ENCODE results near the gene PRDM7. TPM values are rescaled to one million over a fixed set of nuclear protein-coding genes. Genes with fewer than 3 reads are reported as not detected.
"Not testable (repeated sequence)": the region's sequence is repeated elsewhere in the genome, so short reads cannot be mapped to it uniquely, and the experiment has no call there.

The PRDM7 gene
- total RNA-seq, 1 donor from 2014 or later: not detected

DNA sequence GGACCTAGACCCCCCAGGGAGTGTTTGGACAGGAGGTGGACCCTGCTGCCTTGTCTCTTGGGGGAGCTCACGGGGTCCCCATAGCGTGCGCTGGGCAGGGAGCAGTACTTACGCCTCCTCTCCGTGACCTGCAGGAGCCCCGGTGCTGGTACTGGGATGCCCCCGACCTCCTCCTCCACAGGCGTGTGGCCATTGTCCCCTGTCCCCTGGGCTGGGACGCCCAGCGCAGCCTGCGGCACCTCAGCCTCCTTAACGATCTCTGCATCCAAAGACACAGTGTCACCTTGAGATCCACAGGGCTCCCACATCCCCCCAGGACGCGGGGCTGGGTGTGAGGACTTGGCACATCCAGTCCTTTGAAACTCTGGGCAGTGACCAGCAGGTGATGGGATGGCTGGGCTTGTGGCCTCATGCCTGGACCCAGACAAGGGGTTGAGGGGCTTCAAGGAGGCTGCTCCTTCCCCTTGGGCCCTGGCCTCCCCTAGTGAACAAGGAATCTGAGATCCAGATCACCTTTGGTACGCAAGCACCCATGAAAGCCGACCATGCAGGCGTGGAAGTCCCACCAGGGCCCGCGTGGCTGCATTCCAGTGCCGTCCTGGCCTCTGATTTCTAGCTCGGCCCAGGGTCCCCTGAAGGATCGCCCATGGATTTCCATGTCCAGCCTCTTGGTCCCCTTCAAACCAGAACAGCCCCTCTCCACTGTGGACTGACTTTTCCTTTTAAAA is 67.8 kb downstream of the PRDM7 start:
- Mint-ChIP-seq H3K27ac (ENCODE audit: unreplicated experiment) (no peak overlapping the region), H3K4me3 (ENCODE audit: unreplicated experiment) (no peak overlapping the region), H3K4me1 (ENCODE audit: unreplicated experiment) (no peaks in the 10 kb centered on the region), H3K9me3 (ENCODE audit: unreplicated experiment) (no peaks in the 10 kb centered on the region), H3K27me3 (ENCODE audit: unreplicated experiment) (peaks cover 10% of the 10 kb centered on the region), H3K36me3 (ENCODE audit: low read depth, unreplicated experiment) (peaks cover 6% of the 10 kb centered on the region)
- TF ChIP-seq, protein P1, sequence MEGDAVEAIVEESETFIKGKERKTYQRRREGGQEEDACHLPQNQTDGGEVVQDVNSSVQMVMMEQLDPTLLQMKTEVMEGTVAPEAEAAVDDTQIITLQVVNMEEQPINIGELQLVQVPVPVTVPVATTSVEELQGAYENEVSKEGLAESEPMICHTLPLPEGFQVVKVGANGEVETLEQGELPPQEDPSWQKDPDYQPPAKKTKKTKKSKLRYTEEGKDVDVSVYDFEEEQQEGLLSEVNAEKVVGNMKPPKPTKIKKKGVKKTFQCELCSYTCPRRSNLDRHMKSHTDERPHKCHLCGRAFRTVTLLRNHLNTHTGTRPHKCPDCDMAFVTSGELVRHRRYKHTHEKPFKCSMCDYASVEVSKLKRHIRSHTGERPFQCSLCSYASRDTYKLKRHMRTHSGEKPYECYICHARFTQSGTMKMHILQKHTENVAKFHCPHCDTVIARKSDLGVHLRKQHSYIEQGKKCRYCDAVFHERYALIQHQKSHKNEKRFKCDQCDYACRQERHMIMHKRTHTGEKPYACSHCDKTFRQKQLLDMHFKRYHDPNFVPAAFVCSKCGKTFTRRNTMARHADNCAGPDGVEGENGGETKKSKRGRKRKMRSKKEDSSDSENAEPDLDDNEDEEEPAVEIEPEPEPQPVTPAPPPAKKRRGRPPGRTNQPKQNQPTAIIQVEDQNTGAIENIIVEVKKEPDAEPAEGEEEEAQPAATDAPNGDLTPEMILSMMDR (IDR thresholded peaks at IDR 0.05; ENCODE audit: unreplicated experiment): no peak
- no peak for DNase-seq (ENCODE audit: low spot score)

DNA sequence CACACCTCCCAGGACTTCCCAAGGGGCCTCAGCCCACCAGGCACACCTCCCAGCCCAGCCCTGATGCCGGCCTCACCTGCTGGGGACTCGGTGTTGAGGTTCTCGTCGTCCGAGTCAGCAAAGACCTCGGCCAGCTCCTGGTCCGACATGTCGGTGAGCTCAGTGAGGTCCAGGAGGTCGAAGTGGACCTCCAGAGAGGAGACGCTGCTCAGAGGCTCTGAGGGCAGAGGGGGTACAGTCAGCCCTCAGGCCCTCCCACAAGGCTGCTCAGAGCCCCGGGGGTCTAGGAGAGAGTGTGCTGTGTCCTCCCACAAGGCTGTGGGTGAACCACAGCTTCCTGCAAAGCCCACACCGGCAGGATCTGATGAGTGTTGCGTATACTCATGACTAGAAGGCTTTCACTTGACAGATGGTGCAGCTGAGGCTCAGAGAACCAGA is 68.4 kb downstream of the PRDM7 start:
- Mint-ChIP-seq H3K36me3 (ENCODE audit: low read depth, unreplicated experiment) (peaks cover 6% of the 10 kb centered on the region), H3K27ac (ENCODE audit: unreplicated experiment) (no peak overlapping the region), H3K4me1 (ENCODE audit: unreplicated experiment) (no peaks in the 10 kb centered on the region), H3K4me3 (ENCODE audit: unreplicated experiment) (no peak overlapping the region), H3K9me3 (ENCODE audit: unreplicated experiment) (no peaks in the 10 kb centered on the region), H3K27me3 (ENCODE audit: unreplicated experiment) (peaks cover 10% of the 10 kb centered on the region)
- no peak for DNase-seq (ENCODE audit: low spot score)
- TF ChIP-seq, protein P1 (IDR thresholded peaks at IDR 0.05; ENCODE audit: unreplicated experiment): no peak

DNA sequence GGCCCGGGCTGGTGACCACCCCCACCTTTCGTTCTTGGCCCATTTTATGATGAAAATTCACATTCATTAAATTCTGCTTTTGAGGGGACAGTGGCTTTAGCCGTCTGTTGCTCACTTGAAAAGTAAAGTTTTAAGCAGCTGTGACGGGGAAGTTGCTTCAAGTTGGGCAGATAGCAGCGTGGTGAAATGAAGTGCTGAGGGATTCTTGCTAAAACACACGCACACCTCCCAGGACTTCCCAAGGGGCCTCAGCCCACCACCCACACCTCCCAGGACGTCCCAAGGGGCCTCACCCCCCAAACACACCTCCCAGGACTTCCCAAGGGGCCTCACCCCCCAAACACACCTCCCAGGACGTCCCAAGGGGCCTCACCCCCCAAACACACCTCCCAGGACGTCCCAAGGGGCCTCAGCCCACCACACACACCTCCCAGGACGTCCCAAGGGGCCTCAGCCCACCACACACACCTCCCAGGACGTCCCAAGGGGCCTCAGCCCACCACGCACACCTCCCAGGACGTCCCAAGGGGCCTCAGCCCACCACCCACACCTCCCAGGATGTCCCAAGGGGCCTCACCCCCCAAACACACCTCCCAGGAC is 69.4 kb downstream of the PRDM7 start:
- not testable (repeated sequence) for H3K9me3 Mint-ChIP-seq (ENCODE audit: unreplicated experiment); H3K36me3 Mint-ChIP-seq (ENCODE audit: low read depth, unreplicated experiment); H3K4me1 Mint-ChIP-seq (ENCODE audit: unreplicated experiment); H3K4me3 Mint-ChIP-seq (ENCODE audit: unreplicated experiment); DNase-seq (ENCODE audit: low spot score); H3K27ac Mint-ChIP-seq (ENCODE audit: unreplicated experiment)
- peaks cover 10% of the 10 kb centered on the region for H3K27me3 Mint-ChIP-seq (ENCODE audit: unreplicated experiment)

DNA sequence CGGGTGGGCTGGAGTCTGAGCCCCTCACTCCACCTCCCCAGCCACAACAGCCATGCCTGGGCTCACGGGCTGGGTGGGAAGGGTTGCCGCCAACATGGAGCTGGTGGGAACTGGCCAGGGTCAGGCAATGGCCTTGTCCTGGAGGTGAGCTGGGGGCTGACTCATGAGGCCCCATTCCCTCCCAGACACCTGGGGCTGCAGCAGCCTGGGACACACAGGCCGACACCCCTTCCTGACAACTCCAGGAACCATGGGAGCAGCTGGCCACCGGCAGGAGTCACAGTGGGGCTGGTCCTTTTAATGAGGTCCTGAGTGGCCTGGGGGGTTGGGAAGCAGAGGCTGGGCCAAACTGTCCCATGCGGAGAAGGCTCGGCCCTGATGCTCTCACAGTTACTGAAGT is 70.1 kb downstream of the PRDM7 start:
- H3K9me3 Mint-ChIP-seq (ENCODE audit: unreplicated experiment): no peaks in the 10 kb centered on the region
- peaks cover 10% of the 10 kb centered on the region for H3K27me3 Mint-ChIP-seq (ENCODE audit: unreplicated experiment)
- no peak overlapping the region for H3K4me3 Mint-ChIP-seq (ENCODE audit: unreplicated experiment)
- no peak for DNase-seq (ENCODE audit: low spot score)
- TF ChIP-seq, protein P1 (IDR thresholded peaks at IDR 0.05; ENCODE audit: unreplicated experiment): no peak
- H3K36me3 Mint-ChIP-seq (ENCODE audit: low read depth, unreplicated experiment): peaks cover 6% of the 10 kb centered on the region
- H3K27ac Mint-ChIP-seq (ENCODE audit: unreplicated experiment): no peak overlapping the region
- no peaks in the 10 kb centered on the region for H3K4me1 Mint-ChIP-seq (ENCODE audit: unreplicated experiment)

Other genes starting within 250 kb of the PRDM7 start
- gene SPIRE2, start 248.9 kb downstream of the PRDM7 start, total RNA-seq (ENCODE audit: unreplicated experiment): 7.9 TPM
- 210 TPM for gene TCF25, start 203.7 kb downstream of the PRDM7 start, total RNA-seq (ENCODE audit: unreplicated experiment)
- gene MC1R, start 158.5 kb downstream of the PRDM7 start, total RNA-seq (ENCODE audit: unreplicated experiment): 2.9 TPM
- gene TUBB3, start 154.0 kb downstream of the PRDM7 start, total RNA-seq (ENCODE audit: unreplicated experiment): 95.7 TPM
- gene DEF8, start 128.6 kb downstream of the PRDM7 start, total RNA-seq (ENCODE audit: unreplicated experiment): 65.5 TPM
- 36.8 TPM for gene DBNDD1, start 57.9 kb downstream of the PRDM7 start, total RNA-seq (ENCODE audit: unreplicated experiment)